Liver (tissue), 3 donors: ENCODE results near the gene CRTAP.

Source experiments
- CTCF ChIP-seq: fragments of 150-350 bp; IDR thresholded peaks from 2 replicates; pipeline ENCODE4 v1.5.1; 2017; ENCODE audit warnings: improper control_type of control experiment, low read depth, low read length; ENCODE audit not compliant: missing input control
- EGR1 ChIP-seq, 2 donors: IDR thresholded peaks; 2 replicates each; pipeline ENCODE4 v1.6.1; 2016 to 2018; ENCODE audit warnings: antibody characterized with exemption in 2 of 2, low read depth in 2 of 2
- FOXA1 ChIP-seq: IDR thresholded peaks from 2 replicates; pipeline ENCODE4 v1.6.1; 2016; ENCODE audit warnings: antibody characterized with exemption
- GABPA ChIP-seq, 2 donors: IDR thresholded peaks in 1 of 2; conservative IDR thresholded peaks in 1 of 2; 2 replicates each; pipeline ENCODE4 v1.6.1; 2016; ENCODE audit warnings: antibody characterized with exemption in 2 of 2, mild to moderate bottlenecking in 1 of 2, moderate library complexity in 1 of 2
- JUND ChIP-seq, 2 donors: IDR thresholded peaks; 2 replicates each; pipeline ENCODE4 v1.6.1; 2016; ENCODE audit warnings: antibody characterized with exemption in 2 of 2
- MAX ChIP-seq: IDR thresholded peaks from 2 replicates; pipeline ENCODE4 v1.6.1; 2016; ENCODE audit warnings: antibody characterized with exemption
- SP1 ChIP-seq: IDR thresholded peaks from 2 replicates; pipeline ENCODE4 v1.6.1; 2018; ENCODE audit warnings: antibody characterized with exemption, mild to moderate bottlenecking
- YY1 ChIP-seq: IDR thresholded peaks from 2 replicates; pipeline ENCODE4 v1.6.1; 2016; ENCODE audit warnings: antibody characterized with exemption, mild to moderate bottlenecking
- donor health status: healthy.
- donor health status: healthy.

GRCh38 chr3:33174095-33174494 lies 60.3 kb downstream of the CRTAP start:
- no peak for TF ChIP-seq CTCF
- TF ChIP-seq EGR1 (IDR thresholded peaks at IDR 0.05; ENCODE audit: low read depth in 2 of 2) = no peak
- TF ChIP-seq MAX = no peak
- no peak for TF ChIP-seq YY1
- TF ChIP-seq JUND (IDR thresholded peaks at IDR 0.05) = no peak
- no peak for TF ChIP-seq GABPA (IDR thresholded peaks at IDR 0.05 in 1 of 2, conservative IDR thresholded peaks at IDR 0.05 in 1 of 2)
- no peak for TF ChIP-seq FOXA1
- no peak for TF ChIP-seq SP1
